Smooth muscle cell (in vitro differentiated cells): ENCODE data around the gene CWC22. TPM values are rescaled to one million over a fixed set of nuclear protein-coding genes. Genes with fewer than 3 reads are reported as not detected.

Source experiments
- DNase-seq: peaks from one replicate; lab custom pipeline; 2025; ENCODE audit not compliant: unreplicated experiment; lab: John Stamatoyannopoulos, UW
- H2AFZ ChIP-seq: fragments of 200-600 bp; sonication (generic); 2 replicates; pipeline ENCODE4 v1.6.0; 2016; ENCODE audit warnings: antibody characterized with exemption, low read depth, mild to moderate bottlenecking
- H3F3A ChIP-seq: fragments of 200-600 bp; sonication (generic); 2 replicates; pipeline ENCODE4 v1.6.0; 2017; ENCODE audit warnings: antibody characterized with exemption, low read depth
- H3K27ac ChIP-seq: fragments of 200-600 bp; sonication (generic); 2 replicates; pipeline ENCODE4 v1.5.1; 2016; ENCODE audit warnings: low read depth, mild to moderate bottlenecking
- H3K27me3 ChIP-seq: fragments of 200-600 bp; sonication (generic); 2 replicates; pipeline ENCODE4 v1.6.1; 2016; ENCODE audit warnings: low read depth, mild to moderate bottlenecking
- H3K36me3 ChIP-seq: fragments of 200-600 bp; sonication (generic); 2 replicates; pipeline ENCODE4 v1.5.1; 2016; ENCODE audit warnings: low read depth
- H3K4me1 ChIP-seq: fragments of 200-600 bp; sonication (generic); 2 replicates; pipeline ENCODE4 v1.5.1; 2016; ENCODE audit warnings: low read depth
- H3K4me2 ChIP-seq: fragments of 200-600 bp; sonication (generic); 2 replicates; pipeline ENCODE4 v1.6.0; 2016; ENCODE audit warnings: mild to moderate bottlenecking
- H3K4me3 ChIP-seq: fragments of 200-600 bp; sonication (generic); 2 replicates; pipeline ENCODE4 v1.5.1; 2016; ENCODE audit warnings: mild to moderate bottlenecking
- H3K79me2 ChIP-seq: fragments of 200-600 bp; sonication (generic); 2 replicates; pipeline ENCODE4 v1.6.0; 2016; ENCODE audit warnings: low read depth, mild to moderate bottlenecking
- H3K9ac ChIP-seq: fragments of 200-600 bp; sonication (generic); 2 replicates; pipeline ENCODE4 v1.6.0; 2016; ENCODE audit warnings: low read depth
- H3K9me3 ChIP-seq: fragments of 200-600 bp; sonication (generic); replicated peaks from 2 replicates; pipeline ENCODE4 v1.5.1; 2016; ENCODE audit warnings: low read depth
- H4K20me1 ChIP-seq: fragments of 200-600 bp; sonication (generic); 2 replicates; pipeline ENCODE4 v1.6.0; 2016; ENCODE audit warnings: low read depth
- CTCF ChIP-seq: fragments of 200-600 bp; sonication (generic); IDR thresholded peaks from 2 replicates; pipeline ENCODE4 v1.5.1; 2017; ENCODE audit warnings: borderline replicate concordance, mild to moderate bottlenecking, antibody characterized with exemption; ENCODE audit not compliant: insufficient read depth, poor library complexity, severe bottlenecking
- WGBS: methylation state at CpG from one replicate; pipeline ENCODE4 v1.1.7; 2016; ENCODE audit warnings: low lambda C conversion rate; 5-methylcytosine and 5-hydroxymethylcytosine counted together
- polyA plus RNA-seq: library from polyadenylated mRNA; unstranded; fragments of >200 nt; fragmentation: Nextera tagmentation; extraction: Ambion mirVana; gene quantifications from 2 replicates; pipeline ENCODE4 v1.2.1, GENCODE V29; 2016
- total RNA-seq: library from RNA; depleted of rRNA; stranded (reverse); fragments of >200 nt; gene quantifications from 2 replicates; pipeline ENCODE4 v1.2.3, GENCODE V29; 2014

The CWC22 gene
- total and polyA plus RNA-seq, 2 experiments from 2014 or later: 16.5 to 17.3 TPM

GRCh38 chr2:180017784-180018183, 10.7 kb upstream of the CWC22 start:
- no peak overlapping the region for H3K4me2 ChIP-seq
- H3K4me3 ChIP-seq: no peak overlapping the region
- 83% methylated on average over 4 of the region's 4 CpGs for WGBS
- DNase-seq: no peak
- H3K4me1 ChIP-seq: peaks cover 3% of the 10 kb centered on the region
- H3K9me3 ChIP-seq: no peaks in the 10 kb centered on the region
- TF ChIP-seq CTCF: no peak
- no peak overlapping the region for H2AFZ ChIP-seq
- H3K27me3 ChIP-seq: no peaks in the 10 kb centered on the region
- no peaks in the 10 kb centered on the region for H3K36me3 ChIP-seq
- H3F3A ChIP-seq: no peaks in the 10 kb centered on the region
- no peak overlapping the region for H3K27ac ChIP-seq
- H3K79me2 ChIP-seq: no peaks in the 10 kb centered on the region
- H4K20me1 ChIP-seq: no peaks in the 10 kb centered on the region
- no peak overlapping the region for H3K9ac ChIP-seq

- Histone ChIP-seq H3K4me3 (no peak overlapping the region), H3K4me2 (peak overlapping the region; percentile 79), H3K9ac (peak overlapping the region; percentile 33)
Observed at GRCh38 chr2:180016937-180017336, 9.8 kb upstream of the CWC22 start.

GRCh38 chr2:180015951-180016709, 9.0 kb upstream of the CWC22 start:
- Histone ChIP-seq H3F3A (no peaks in the 10 kb centered on the region), H3K27ac (peak overlapping the region; percentile 83), H3K36me3 (no peaks in the 10 kb centered on the region), H3K79me2 (no peaks in the 10 kb centered on the region), H4K20me1 (no peaks in the 10 kb centered on the region), H3K4me3 (peak overlapping the region; percentile 27), H2AFZ (peak overlapping the region; percentile 75), H3K27me3 (no peaks in the 10 kb centered on the region), H3K4me1 (peaks cover 3% of the 10 kb centered on the region), H3K9me3 (no peaks in the 10 kb centered on the region), H3K4me2 (peak overlapping the region; percentile 79), H3K9ac (peak overlapping the region; percentile 33)
- no peak for TF ChIP-seq CTCF
- no peak for DNase-seq
- 41% methylated on average over 5 of the region's 5 CpGs for WGBS

More at GRCh38 chr2:180016937-180017336, 9.8 kb upstream of the CWC22 start:
- no peak for DNase-seq
- Histone ChIP-seq H3K9me3 (no peaks in the 10 kb centered on the region), H3K79me2 (no peaks in the 10 kb centered on the region), H2AFZ (no peak overlapping the region), H3F3A (no peaks in the 10 kb centered on the region), H3K4me1 (peaks cover 3% of the 10 kb centered on the region), H3K36me3 (no peaks in the 10 kb centered on the region), H3K27me3 (no peaks in the 10 kb centered on the region), H4K20me1 (no peaks in the 10 kb centered on the region), H3K27ac (peak overlapping the region; percentile 83)
- WGBS: 98% methylated on average over 2 of the region's 2 CpGs
- TF ChIP-seq CTCF: no peak

DNA sequence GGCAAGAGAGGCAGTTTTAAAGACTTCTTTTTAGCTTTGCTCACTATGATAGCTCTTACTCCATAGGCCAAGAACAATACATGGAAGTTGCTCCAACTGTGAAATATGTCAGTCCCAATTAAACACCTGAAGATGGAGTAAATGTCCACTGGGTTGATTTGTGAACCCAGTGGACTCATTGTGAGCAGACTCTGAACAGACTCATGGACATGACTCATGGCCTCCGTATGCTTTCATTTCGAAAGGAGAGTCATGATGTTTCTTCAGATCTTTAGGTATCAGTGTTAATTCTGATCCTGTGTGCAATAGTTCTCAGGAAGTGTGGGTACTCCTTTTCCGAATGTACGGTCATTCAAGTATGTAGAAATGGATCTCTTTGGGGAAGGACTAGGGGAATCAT, 5.4 kb upstream of the CWC22 start:
- H3K27ac ChIP-seq: no peak overlapping the region
- no peaks in the 10 kb centered on the region for H3K36me3 ChIP-seq
- no peaks in the 10 kb centered on the region for H3K9me3 ChIP-seq
- no peak overlapping the region for H2AFZ ChIP-seq
- no peak for TF ChIP-seq CTCF
- no peaks in the 10 kb centered on the region for H3F3A ChIP-seq
- H3K4me3 ChIP-seq: no peak overlapping the region
- H3K4me2 ChIP-seq: no peak overlapping the region
- no peak overlapping the region for H3K9ac ChIP-seq
- no peaks in the 10 kb centered on the region for H3K27me3 ChIP-seq
- no peaks in the 10 kb centered on the region for H4K20me1 ChIP-seq
- no peak for DNase-seq
- no peaks in the 10 kb centered on the region for H3K79me2 ChIP-seq
- H3K4me1 ChIP-seq: peaks cover 4% of the 10 kb centered on the region
- WGBS: 84% methylated on average over 4 of the region's 4 CpGs
